ENCODE results near the gene MED25. TPM values are rescaled to one million over a fixed set of nuclear protein-coding genes. Genes with fewer than 3 reads are reported as not detected.

Gene MED25
- total and polyA plus RNA-seq, 2 experiments from 2014 or later = 29.6 to 83.9 TPM

DNA sequence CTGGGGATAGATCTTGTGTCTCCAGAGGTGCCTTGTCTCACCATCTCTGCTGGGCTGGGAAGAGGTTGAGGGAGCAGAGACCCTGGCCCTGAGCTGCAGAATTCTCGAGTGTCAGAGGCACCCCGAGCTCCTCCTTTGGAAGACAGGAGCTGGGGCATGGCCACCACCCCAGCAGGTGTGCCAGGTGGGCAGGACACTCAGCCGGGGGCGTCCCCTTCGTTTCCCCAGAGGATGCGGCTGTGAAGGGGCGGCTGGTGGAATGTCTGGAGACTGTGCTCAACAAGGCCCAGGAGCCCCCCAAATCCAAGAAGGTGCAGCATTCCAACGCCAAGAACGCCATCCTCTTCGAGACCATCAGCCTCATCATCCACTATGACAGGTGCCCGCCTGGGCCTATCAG is 19.5 kb upstream of the MED25 start:
- H3K9me2 ChIP-seq (replicated peaks; ENCODE audit: insufficient read depth) = no peaks in the 10 kb centered on the region
- H3K27me3 ChIP-seq = no peaks in the 10 kb centered on the region
- H3K27ac ChIP-seq = no peak overlapping the region
- TF ChIP-seq, protein P1, sequence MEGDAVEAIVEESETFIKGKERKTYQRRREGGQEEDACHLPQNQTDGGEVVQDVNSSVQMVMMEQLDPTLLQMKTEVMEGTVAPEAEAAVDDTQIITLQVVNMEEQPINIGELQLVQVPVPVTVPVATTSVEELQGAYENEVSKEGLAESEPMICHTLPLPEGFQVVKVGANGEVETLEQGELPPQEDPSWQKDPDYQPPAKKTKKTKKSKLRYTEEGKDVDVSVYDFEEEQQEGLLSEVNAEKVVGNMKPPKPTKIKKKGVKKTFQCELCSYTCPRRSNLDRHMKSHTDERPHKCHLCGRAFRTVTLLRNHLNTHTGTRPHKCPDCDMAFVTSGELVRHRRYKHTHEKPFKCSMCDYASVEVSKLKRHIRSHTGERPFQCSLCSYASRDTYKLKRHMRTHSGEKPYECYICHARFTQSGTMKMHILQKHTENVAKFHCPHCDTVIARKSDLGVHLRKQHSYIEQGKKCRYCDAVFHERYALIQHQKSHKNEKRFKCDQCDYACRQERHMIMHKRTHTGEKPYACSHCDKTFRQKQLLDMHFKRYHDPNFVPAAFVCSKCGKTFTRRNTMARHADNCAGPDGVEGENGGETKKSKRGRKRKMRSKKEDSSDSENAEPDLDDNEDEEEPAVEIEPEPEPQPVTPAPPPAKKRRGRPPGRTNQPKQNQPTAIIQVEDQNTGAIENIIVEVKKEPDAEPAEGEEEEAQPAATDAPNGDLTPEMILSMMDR (IDR thresholded peaks at IDR 0.05; ENCODE audit: poor library complexity) = no peak
- no peak for TF ChIP-seq EZH2phosphoT487 (IDR thresholded peaks at IDR 0.05; ENCODE audit: low read depth, severe bottlenecking, unreplicated experiment)
- TF ChIP-seq EZH2 (IDR thresholded peaks at IDR 0.05; ENCODE audit: borderline replicate concordance) = no peak
- H3K79me2 ChIP-seq = no peaks in the 10 kb centered on the region
- H3K4me2 ChIP-seq = no peak overlapping the region
- 94% methylated on average over 11 of the region's 11 CpGs for WGBS (ENCODE audit: low lambda C conversion rate, missing lambda C conversion rate)
- no peaks in the 10 kb centered on the region for H3K4me1 ChIP-seq (ENCODE audit: insufficient read depth)
- DNase-seq (ENCODE audit: low spot score) = no peak
- no peak overlapping the region for H2AFZ ChIP-seq
- no peak overlapping the region for H3K4me3 ChIP-seq
- H3K36me3 ChIP-seq (replicated peaks; ENCODE audit: insufficient read depth, low read depth) = no peaks in the 10 kb centered on the region
- H4K20me1 ChIP-seq (ENCODE audit: insufficient read depth, poor library complexity, severe bottlenecking) = no peaks in the 10 kb centered on the region
- no peaks in the 10 kb centered on the region for H3K9me3 ChIP-seq (ENCODE audit: low read depth)

DNA sequence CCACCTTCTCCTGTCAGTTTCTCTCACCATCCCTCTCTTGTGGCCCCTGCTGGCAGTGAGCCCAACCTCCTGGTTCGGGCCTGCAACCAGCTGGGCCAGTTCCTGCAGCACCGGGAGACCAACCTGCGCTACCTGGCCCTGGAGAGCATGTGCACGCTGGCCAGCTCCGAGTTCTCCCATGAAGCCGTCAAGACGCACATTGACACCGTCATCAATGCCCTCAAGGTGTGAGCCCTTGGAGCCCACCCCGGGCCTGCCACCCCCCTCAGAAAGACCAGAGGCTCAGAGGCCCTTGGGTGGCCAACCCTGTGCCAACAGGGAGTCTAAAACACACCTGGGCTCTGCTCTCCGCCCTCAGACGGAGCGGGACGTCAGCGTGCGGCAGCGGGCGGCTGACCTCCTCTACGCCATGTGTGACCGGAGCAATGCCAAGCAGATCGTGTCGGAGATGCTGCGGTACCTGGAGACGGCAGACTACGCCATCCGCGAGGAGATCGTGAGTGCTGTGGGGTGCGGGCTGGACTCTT is 18.8 kb upstream of the MED25 start:
- Histone ChIP-seq H3K36me3 (replicated peaks; ENCODE audit: insufficient read depth, low read depth) (no peaks in the 10 kb centered on the region), H3K9me2 (replicated peaks; ENCODE audit: insufficient read depth) (no peaks in the 10 kb centered on the region), H3K27me3 (no peaks in the 10 kb centered on the region), H2AFZ (no peak overlapping the region), H3K4me2 (no peak overlapping the region), H3K4me1 (ENCODE audit: insufficient read depth) (no peaks in the 10 kb centered on the region), H3K79me2 (no peaks in the 10 kb centered on the region), H3K9me3 (ENCODE audit: low read depth) (no peaks in the 10 kb centered on the region), H4K20me1 (ENCODE audit: insufficient read depth, poor library complexity, severe bottlenecking) (no peaks in the 10 kb centered on the region), H3K4me3 (no peak overlapping the region), H3K27ac (no peak overlapping the region)
- 96% methylated on average over 28 of the region's 28 CpGs for WGBS (ENCODE audit: low lambda C conversion rate, missing lambda C conversion rate)
- DNase-seq (ENCODE audit: low spot score) = no peak
- TF ChIP-seq EZH2 (IDR thresholded peaks at IDR 0.05; ENCODE audit: borderline replicate concordance) = no peak
- TF ChIP-seq, protein P1 (IDR thresholded peaks at IDR 0.05; ENCODE audit: poor library complexity) = no peak

DNA sequence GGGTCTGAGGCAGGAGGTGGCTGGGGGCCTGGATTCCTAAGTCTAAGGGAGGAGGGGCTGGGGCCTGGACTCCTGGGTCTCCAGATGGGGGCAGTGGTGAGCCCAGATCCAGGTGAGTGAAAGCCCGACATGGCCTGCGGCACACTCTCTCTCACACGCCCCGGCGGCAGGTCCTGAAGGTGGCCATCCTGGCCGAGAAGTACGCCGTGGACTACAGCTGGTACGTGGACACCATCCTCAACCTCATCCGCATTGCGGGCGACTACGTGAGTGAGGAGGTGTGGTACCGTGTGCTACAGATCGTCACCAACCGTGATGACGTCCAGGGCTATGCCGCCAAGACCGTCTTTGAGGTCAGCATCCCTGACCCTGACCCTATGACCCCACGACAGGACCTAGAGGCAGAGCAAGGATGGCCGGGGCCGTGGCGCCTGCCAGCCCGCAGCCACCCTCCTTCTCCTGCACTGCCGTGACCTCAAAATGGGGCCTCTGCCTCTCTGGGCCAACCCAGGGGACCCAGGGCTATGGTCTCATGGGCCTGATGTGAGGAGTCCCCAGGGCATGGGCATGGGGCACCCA is 18.2 kb upstream of the MED25 start:
- DNase-seq (ENCODE audit: low spot score) = no peak
- no peak overlapping the region for H3K4me2 ChIP-seq
- no peaks in the 10 kb centered on the region for H3K79me2 ChIP-seq
- H4K20me1 ChIP-seq (ENCODE audit: insufficient read depth, poor library complexity, severe bottlenecking) = no peaks in the 10 kb centered on the region
- no peaks in the 10 kb centered on the region for H3K4me1 ChIP-seq (ENCODE audit: insufficient read depth)
- TF ChIP-seq, protein P1 (IDR thresholded peaks at IDR 0.05; ENCODE audit: poor library complexity) = no peak
- TF ChIP-seq EZH2 (IDR thresholded peaks at IDR 0.05; ENCODE audit: borderline replicate concordance) (no peak), EZH2phosphoT487 (IDR thresholded peaks at IDR 0.05; ENCODE audit: low read depth, severe bottlenecking, unreplicated experiment) (no peak)
- no peaks in the 10 kb centered on the region for H3K9me2 ChIP-seq (replicated peaks; ENCODE audit: insufficient read depth)
- no peak overlapping the region for H3K4me3 ChIP-seq
- H3K27ac ChIP-seq = no peak overlapping the region
- H2AFZ ChIP-seq = no peak overlapping the region
- H3K27me3 ChIP-seq = no peaks in the 10 kb centered on the region
- H3K9me3 ChIP-seq (ENCODE audit: low read depth) = no peaks in the 10 kb centered on the region
- no peaks in the 10 kb centered on the region for H3K36me3 ChIP-seq (replicated peaks; ENCODE audit: insufficient read depth, low read depth)
- WGBS (ENCODE audit: low lambda C conversion rate, missing lambda C conversion rate) = 97% methylated on average over 25 of the region's 25 CpGs

Measured in hepatocyte (in vitro differentiated cells).